ENCODE results near the gene CCDC167. TPM values are rescaled to one million over a fixed set of nuclear protein-coding genes. Genes with fewer than 3 reads are reported as not detected.

The CCDC167 gene
- total RNA-seq, 2 experiments from 2014 or later: 53.4 to 57.1 TPM

- H3K27me3 Mint-ChIP-seq (ENCODE audit: low read depth): no peaks in the 10 kb centered on the region
- H3K36me3 Mint-ChIP-seq (ENCODE audit: low read depth): no peaks in the 10 kb centered on the region
- CTCF ChIA-PET: no interaction called here
- H3K4me1 Mint-ChIP-seq (ENCODE audit: low read depth): peaks cover 37% of the 10 kb centered on the region
- DNase-seq: no peak
- H3K27ac Mint-ChIP-seq: no peak overlapping the region
- H3K9me3 Mint-ChIP-seq: no peaks in the 10 kb centered on the region
- no peak overlapping the region for H3K4me3 Mint-ChIP-seq
- intact Hi-C loops (cut with micrococcal nuclease): no loop called here
These were observed 26.0 kb upstream of the CCDC167 start for GRCh38 chr6:37525460-37526357.

- H3K27me3 Mint-ChIP-seq (ENCODE audit: low read depth): no peaks in the 10 kb centered on the region
- CTCF ChIA-PET: no interaction called here
- no peaks in the 10 kb centered on the region for H3K9me3 Mint-ChIP-seq
- no peak overlapping the region for H3K4me3 Mint-ChIP-seq
- no peak for DNase-seq
- intact Hi-C loops (cut with micrococcal nuclease): no loop called here
- peaks cover 41% of the 10 kb centered on the region for H3K4me1 Mint-ChIP-seq (ENCODE audit: low read depth)
- no peak overlapping the region for H3K27ac Mint-ChIP-seq
- no peaks in the 10 kb centered on the region for H3K36me3 Mint-ChIP-seq (ENCODE audit: low read depth)
These were observed 25.3 kb upstream of the CCDC167 start for GRCh38 chr6:37524970-37525318.

- H3K4me3 Mint-ChIP-seq: no peak overlapping the region
- peaks cover 43% of the 10 kb centered on the region for H3K4me1 Mint-ChIP-seq (ENCODE audit: low read depth)
- CTCF ChIA-PET: interaction anchor here (0.6 kb wide), 1 partner anchor 168 kb away, joined by 3 read pairs; no protein-coding TSS in a partner anchor
- no peaks in the 10 kb centered on the region for H3K27me3 Mint-ChIP-seq (ENCODE audit: low read depth)
- H3K9me3 Mint-ChIP-seq: peaks cover under 1% of the 10 kb centered on the region
- intact Hi-C loops (cut with micrococcal nuclease): no loop called here
- H3K27ac Mint-ChIP-seq: no peak overlapping the region
- no peak for DNase-seq
- H3K36me3 Mint-ChIP-seq (ENCODE audit: low read depth): no peaks in the 10 kb centered on the region
These were observed 24.6 kb upstream of the CCDC167 start for GRCh38 chr6:37524025-37524969.

GRCh38 chr6:37523412-37523811, 23.7 kb upstream of the CCDC167 start:
- intact Hi-C loops (cut with micrococcal nuclease): no loop called here
- Mint-ChIP-seq H3K36me3 (ENCODE audit: low read depth) (no peaks in the 10 kb centered on the region), H3K9me3 (peaks cover 2% of the 10 kb centered on the region), H3K27me3 (ENCODE audit: low read depth) (no peaks in the 10 kb centered on the region), H3K4me3 (no peak overlapping the region), H3K27ac (no peak overlapping the region), H3K4me1 (ENCODE audit: low read depth) (peaks cover 52% of the 10 kb centered on the region)
- CTCF ChIA-PET: interaction anchor here (1.2 kb wide), 1 partner anchor 31 kb away, joined by 3 read pairs; no protein-coding TSS in a partner anchor
- DNase-seq: no peak

GRCh38 chr6:37522836-37523235, 23.1 kb upstream of the CCDC167 start:
- peaks cover 2% of the 10 kb centered on the region for H3K9me3 Mint-ChIP-seq
- no peaks in the 10 kb centered on the region for H3K36me3 Mint-ChIP-seq (ENCODE audit: low read depth)
- H3K27me3 Mint-ChIP-seq (ENCODE audit: low read depth): no peaks in the 10 kb centered on the region
- H3K27ac Mint-ChIP-seq: no peak overlapping the region
- no peak overlapping the region for H3K4me3 Mint-ChIP-seq
- CTCF ChIA-PET: interaction anchor here (1.2 kb wide), 1 partner anchor 30 kb away, joined by 3 read pairs; no protein-coding TSS in a partner anchor
- H3K4me1 Mint-ChIP-seq (ENCODE audit: low read depth): peaks cover 58% of the 10 kb centered on the region
- intact Hi-C loops (cut with micrococcal nuclease): no loop called here
- no peak for DNase-seq

GRCh38 chr6:37521674-37522073, 22.0 kb upstream of the CCDC167 start:
- DNase-seq: no peak
- CTCF ChIA-PET: no interaction called here
- intact Hi-C loops (cut with micrococcal nuclease): no loop called here
- H3K27me3 Mint-ChIP-seq (ENCODE audit: low read depth): no peaks in the 10 kb centered on the region
- no peaks in the 10 kb centered on the region for H3K36me3 Mint-ChIP-seq (ENCODE audit: low read depth)
- H3K4me3 Mint-ChIP-seq: no peak overlapping the region
- H3K27ac Mint-ChIP-seq: no peak overlapping the region
- peaks cover 2% of the 10 kb centered on the region for H3K9me3 Mint-ChIP-seq
- H3K4me1 Mint-ChIP-seq (ENCODE audit: low read depth): peaks cover 64% of the 10 kb centered on the region

GRCh38 chr6:37520926-37521325, 21.2 kb upstream of the CCDC167 start:
- DNase-seq: no peak
- no peaks in the 10 kb centered on the region for H3K27me3 Mint-ChIP-seq (ENCODE audit: low read depth)
- peaks cover 2% of the 10 kb centered on the region for H3K9me3 Mint-ChIP-seq
- intact Hi-C loops (cut with micrococcal nuclease): no loop called here
- no peak overlapping the region for H3K4me3 Mint-ChIP-seq
- H3K36me3 Mint-ChIP-seq (ENCODE audit: low read depth): no peaks in the 10 kb centered on the region
- no peak overlapping the region for H3K27ac Mint-ChIP-seq
- CTCF ChIA-PET: interaction anchor here (0.6 kb wide), 1 partner anchor 156 kb away, joined by 4 read pairs; no protein-coding TSS in a partner anchor
- H3K4me1 Mint-ChIP-seq (ENCODE audit: low read depth): peaks cover 68% of the 10 kb centered on the region

- H3K4me3 Mint-ChIP-seq: no peak overlapping the region
- H3K27ac Mint-ChIP-seq: no peak overlapping the region
- DNase-seq: no peak
- H3K9me3 Mint-ChIP-seq: peaks cover 2% of the 10 kb centered on the region
- intact Hi-C loops (cut with micrococcal nuclease): loop anchor here (5.0 to 10.0 kb wide), 3 partner anchors 262 to 1155 kb away; partner anchors contain the start of genes TBC1D22B, TMEM217 and ZFAND3
- H3K27me3 Mint-ChIP-seq (ENCODE audit: low read depth): no peaks in the 10 kb centered on the region
- CTCF ChIA-PET: interaction anchor here (0.6 to 3.7 kb wide), 2 partner anchors 12 to 18 kb away, joined by 3 to 18 read pairs; partner anchors contain the start of gene CCDC167
- peaks cover 73% of the 10 kb centered on the region for H3K4me1 Mint-ChIP-seq (ENCODE audit: low read depth)
- H3K36me3 Mint-ChIP-seq (ENCODE audit: low read depth): no peaks in the 10 kb centered on the region
These were observed 19.8 kb upstream of the CCDC167 start for GRCh38 chr6:37519461-37519860.

- intact Hi-C loops (cut with micrococcal nuclease): loop anchor here (5.0 to 10.0 kb wide), 3 partner anchors 261 to 1157 kb away; partner anchors contain the start of genes TBC1D22B, TMEM217 and ZFAND3
- CTCF ChIA-PET: interaction anchor here (0.7 to 3.7 kb wide), 7 partner anchors 9 to 70 kb away, joined by 3 to 18 read pairs (median 7); partner anchors contain the start of gene CCDC167
- H3K27ac Mint-ChIP-seq: peak overlapping the region; percentile 97
These were observed 18.4 kb upstream of the CCDC167 start for GRCh38 chr6:37518116-37518515.

GRCh38 chr6:37517411-37517812, 17.7 kb upstream of the CCDC167 start:
- H3K36me3 Mint-ChIP-seq (ENCODE audit: low read depth): no peaks in the 10 kb centered on the region
- H3K27ac Mint-ChIP-seq: peak overlapping the region; percentile 97
- intact Hi-C loops (cut with micrococcal nuclease): loop anchor here (1.0 to 10.0 kb wide), 8 partner anchors 9 to 1157 kb away; partner anchors contain the start of genes CMTR1, TBC1D22B, TMEM217 and ZFAND3
- peaks cover 90% of the 10 kb centered on the region for H3K4me1 Mint-ChIP-seq (ENCODE audit: low read depth)
- peaks cover 2% of the 10 kb centered on the region for H3K9me3 Mint-ChIP-seq
- no peaks in the 10 kb centered on the region for H3K27me3 Mint-ChIP-seq (ENCODE audit: low read depth)
- CTCF ChIA-PET: interaction anchor here (1.0 to 3.7 kb wide), 12 partner anchors 9 to 83 kb away, joined by 3 to 18 read pairs (median 7); partner anchors contain the start of gene CCDC167
- H3K4me3 Mint-ChIP-seq: peak overlapping the region; percentile 72
- peak; percentile 92 for DNase-seq

More at GRCh38 chr6:37518116-37518515, 18.4 kb upstream of the CCDC167 start:
- Mint-ChIP-seq H3K27me3 (ENCODE audit: low read depth) (no peaks in the 10 kb centered on the region), H3K4me3 (peak overlapping the region; percentile 72), H3K36me3 (ENCODE audit: low read depth) (no peaks in the 10 kb centered on the region), H3K4me1 (ENCODE audit: low read depth) (peaks cover 87% of the 10 kb centered on the region), H3K9me3 (peaks cover 2% of the 10 kb centered on the region)
- DNase-seq: no peak

GRCh38 chr6:37516920-37517405, 17.3 kb upstream of the CCDC167 start:
- CTCF ChIA-PET: interaction anchor here (0.6 to 3.7 kb wide), 15 partner anchors 8 to 310 kb away, joined by 3 to 18 read pairs (median 5); partner anchors contain the start of gene CCDC167
- Mint-ChIP-seq H3K27ac (peak overlapping the region; percentile 97), H3K27me3 (ENCODE audit: low read depth) (no peaks in the 10 kb centered on the region), H3K36me3 (ENCODE audit: low read depth) (no peaks in the 10 kb centered on the region), H3K4me3 (peak overlapping the region; percentile 72), H3K4me1 (ENCODE audit: low read depth) (peaks cover 85% of the 10 kb centered on the region), H3K9me3 (peaks cover 2% of the 10 kb centered on the region)
- intact Hi-C loops (cut with micrococcal nuclease): loop anchor here (1.0 to 10.0 kb wide), 11 partner anchors 9 to 1158 kb away; partner anchors contain the start of genes CMTR1, TBC1D22B, TMEM217 and ZFAND3
- no peak for DNase-seq

Measured in activated naive CD4-positive, alpha-beta T cell treated with anti-CD3 and anti-CD28 coated beads for 36 hours (primary cell).